Common myeloid progenitor, CD34-positive (primary cell): ENCODE data around the gene RFTN2.

Experiments used
- CTCF ChIA-PET: fragments of 350-600 bp; sonication (Branson Sonifier 250); formaldehyde crosslinking; loops from one replicate; lab custom pipeline; 2021; ENCODE audit warnings: antibody characterized with exemption; lab: Charles Lee
- POLR2A ChIA-PET: fragments of 350-600 bp; sonication (Branson Sonifier 250); formaldehyde crosslinking; loops from one replicate; lab custom pipeline; 2021; ENCODE audit warnings: antibody characterized with exemption; lab: Charles Lee
- DNase-seq, 3 donors: peaks; one replicate each; pipeline versions ENCODE4 v3.0.0 to v3.0.0-alpha.2; 2013
- H3K27ac ChIP-seq, 2 experiments: 1 replicate in 1 of 2; 2 replicates in 1 of 2; pipeline ENCODE4 v1.7.0; 2013; ENCODE audit warnings: inconsistent platforms in 2 of 2, low read length in 2 of 2, mild to moderate bottlenecking in 2 of 2, low read depth in 1 of 2, moderate library complexity in 1 of 2; ENCODE audit not compliant: severe bottlenecking in 2 of 2, insufficient read depth in 1 of 2, poor library complexity in 1 of 2
- H3K27me3 ChIP-seq, 5 experiments: replicated peaks in 2 of 5; 1 replicate in 3 of 5; 2 replicates in 2 of 5; pipeline versions ENCODE4 v1.6.1 to v1.7.0; 2013; ENCODE audit warnings: low read length in 4 of 5, mild to moderate bottlenecking in 2 of 5, moderate library complexity in 2 of 5, inconsistent platforms in 1 of 5; ENCODE audit not compliant: insufficient read depth in 5 of 5, control insufficient read depth in 4 of 5
- H3K36me3 ChIP-seq, 4 experiments: 1 replicate in 2 of 4; 2 replicates in 2 of 4; pipeline versions ENCODE4 v1.6.1 to v1.7.0; 2013; ENCODE audit warnings: low read length in 3 of 4, control low read depth in 1 of 4, mild to moderate bottlenecking in 1 of 4; ENCODE audit not compliant: control insufficient read depth in 4 of 4, insufficient read depth in 4 of 4
- H3K4me1 ChIP-seq, 4 experiments: 1 replicate in 3 of 4; 2 replicates in 1 of 4; pipeline versions ENCODE4 v1.6.1 to v1.7.1; 2013; ENCODE audit warnings: low read length in 3 of 4, mild to moderate bottlenecking in 3 of 4, control low read depth in 1 of 4, inconsistent platforms in 1 of 4, moderate library complexity in 1 of 4; ENCODE audit not compliant: control insufficient read depth in 4 of 4, insufficient read depth in 4 of 4; ENCODE audit errors: control extremely low read depth in 1 of 4
- H3K4me3 ChIP-seq, 7 experiments: 1 replicate in 4 of 7; 2 replicates in 3 of 7; pipeline versions ENCODE4 v1.5.1 to v1.7.0; 2013; ENCODE audit warnings: mild to moderate bottlenecking in 7 of 7, low read length in 6 of 7, moderate library complexity in 6 of 7, inconsistent platforms in 2 of 7, low read depth in 2 of 7, control low read depth in 1 of 7; ENCODE audit not compliant: insufficient read depth in 4 of 7, control insufficient read depth in 1 of 7; ENCODE audit errors: extremely low read depth in 1 of 7
- H3K9me3 ChIP-seq, 5 experiments: 1 replicate in 4 of 5; 2 replicates in 1 of 5; pipeline versions ENCODE4 v1.6.1 to v1.7.1; 2013; ENCODE audit warnings: low read length in 4 of 5, mild to moderate bottlenecking in 2 of 5, inconsistent platforms in 1 of 5, low read depth in 1 of 5, moderate library complexity in 1 of 5; ENCODE audit not compliant: control insufficient read depth in 4 of 5, insufficient read depth in 2 of 5; ENCODE audit errors: control extremely low read depth in 1 of 5
- WGBS: methylation state at CpG from one replicate; pipeline ENCODE4 v1.1.5; 2013; ENCODE audit not compliant: insufficient coverage; 5-methylcytosine and 5-hydroxymethylcytosine counted together

RFTN2 gene

DNA sequence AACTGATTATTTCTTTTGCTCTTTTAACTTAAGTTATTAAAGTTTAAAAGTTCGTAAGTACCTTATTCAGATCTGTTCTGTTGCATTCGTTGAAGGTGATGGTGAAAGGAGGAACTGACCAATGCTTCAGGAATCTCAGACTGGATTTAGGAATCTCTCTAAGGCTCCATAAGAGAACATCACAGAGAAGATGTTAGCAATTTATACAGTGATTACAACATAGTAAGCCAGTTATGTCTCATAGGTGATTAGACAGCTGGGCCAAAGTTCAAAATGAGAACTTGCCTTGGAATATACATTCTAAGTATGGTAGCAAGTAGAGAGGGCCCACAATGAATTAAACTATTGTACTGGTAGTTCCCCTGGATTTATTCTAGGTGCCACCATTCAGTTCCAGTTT lies 32.9 kb upstream of the RFTN2 start:
- no peak for DNase-seq
- Histone ChIP-seq H3K4me1 (peaks cover 12 to 42% (median 36%) of the 10 kb centered on the region in 4 experiments), H3K36me3 (peaks cover 0 to 17% (median 4%) of the 10 kb centered on the region in 4 experiments), H3K27ac (no peak overlapping the region), H3K9me3 (no peaks in the 10 kb centered on the region), H3K27me3 (no peaks in the 10 kb centered on the region), H3K4me3 (peak overlapping the region in 3 of 7 experiments; percentile 11 to 93 (median 11))
- WGBS = 38% methylated on average over 1 of the region's 2 CpGs
- ChIA-PET CTCF (interaction anchor here (0.6 to 2.4 kb wide), 3 partner anchors 14 to 221 kb away, joined by 3 to 6 read pairs (median 6); no protein-coding TSS in a partner anchor), POLR2A (no interaction called here)

- H3K27me3 ChIP-seq = no peaks in the 10 kb centered on the region
- peaks cover 12 to 42% (median 36%) of the 10 kb centered on the region in 4 experiments for H3K4me1 ChIP-seq
- peak; percentile 34 to 61 (median 61) for DNase-seq
- H3K36me3 ChIP-seq = peaks cover 0 to 17% (median 4%) of the 10 kb centered on the region in 4 experiments
- no CpG with 5 or more reads among the region's 4 CpGs for WGBS
- ChIA-PET CTCF (interaction anchor here (0.6 to 2.4 kb wide), 7 partner anchors 8 to 220 kb away, joined by 3 to 7 read pairs (median 5); no protein-coding TSS in a partner anchor), POLR2A (no interaction called here)
- H3K9me3 ChIP-seq = no peaks in the 10 kb centered on the region
- no peak overlapping the region for H3K27ac ChIP-seq
- peak overlapping the region in 6 of 7 experiments; percentile 8 to 95 (median 90) for H3K4me3 ChIP-seq
Observed at GRCh38 chr2:197707316-197708213, 32.2 kb upstream of the RFTN2 start.

GRCh38 chr2:197706839-197707207 lies 31.4 kb upstream of the RFTN2 start:
- Histone ChIP-seq H3K9me3 (no peaks in the 10 kb centered on the region), H3K4me1 (peaks cover 12 to 42% (median 36%) of the 10 kb centered on the region in 4 experiments), H3K27ac (peak overlapping the region in 1 of 2 experiments; percentile 0), H3K36me3 (peaks cover 0 to 17% (median 4%) of the 10 kb centered on the region in 4 experiments), H3K4me3 (peak overlapping the region in 6 of 7 experiments; percentile 75 to 95 (median 90)), H3K27me3 (no peaks in the 10 kb centered on the region)
- CTCF ChIA-PET = interaction anchor here (1.0 to 2.4 kb wide), 7 partner anchors 9 to 590 kb away, joined by 3 to 7 read pairs (median 4); no protein-coding TSS in a partner anchor
- no peak for DNase-seq
- POLR2A ChIA-PET = no interaction called here
- 84% methylated on average over 3 of the region's 5 CpGs for WGBS

- ChIA-PET CTCF (interaction anchor here (1.0 to 2.4 kb wide), 7 partner anchors 10 to 591 kb away, joined by 3 to 7 read pairs (median 4); no protein-coding TSS in a partner anchor), POLR2A (no interaction called here)
- Histone ChIP-seq H3K4me3 (peak overlapping the region; percentile 56 to 95 (median 88)), H3K36me3 (peaks cover 0 to 10% (median 1%) of the 10 kb centered on the region in 4 experiments), H3K27ac (peak overlapping the region in 1 of 2 experiments; percentile 0), H3K27me3 (no peaks in the 10 kb centered on the region), H3K9me3 (no peaks in the 10 kb centered on the region), H3K4me1 (peaks cover 12 to 42% (median 36%) of the 10 kb centered on the region in 4 experiments)
- DNase-seq = peak in 2 of 3 donors; percentile 11 to 19
- WGBS = 28% methylated on average over 33 of the region's 38 CpGs
Observed at GRCh38 chr2:197705912-197706838, 30.8 kb upstream of the RFTN2 start.

- POLR2A ChIA-PET = no interaction called here
- Histone ChIP-seq H3K4me1 (peaks cover 12 to 39% (median 34%) of the 10 kb centered on the region in 4 experiments), H3K27ac (peak within 1 kb of the TSS in 1 of 2 experiments; percentile 85), H3K4me3 (peak within 1 kb of the TSS; percentile 56 to 95 (median 88)), H3K36me3 (peaks cover 0 to 10% (median 1%) of the 10 kb centered on the region in 4 experiments), H3K9me3 (no peaks in the 10 kb centered on the region), H3K27me3 (no peaks in the 10 kb centered on the region)
- 0% methylated on average over 85 of the region's 86 CpGs for WGBS
- DNase-seq = peak; percentile 91 to 95 (median 94)
- CTCF ChIA-PET = interaction anchor here (1.2 to 1.7 kb wide), 2 partner anchors 73 to 81 kb away, joined by 4 read pairs; no protein-coding TSS in a partner anchor
Observed at GRCh38 chr2:197705121-197705911, 29.9 kb upstream of the RFTN2 start, which contains the start of gene MARS2. Gene MARS2, plus strand, starts transcription at chr2:197705369. Its CDS starts 37 bp downstream, at chr2:197705406.
